ENCODE measurements around the gene KRTAP20-2. TPM values are rescaled to one million over a fixed set of nuclear protein-coding genes. Genes with fewer than 3 reads are reported as not detected.

KRTAP20-2 gene
- total RNA-seq, 3 donors from 2014 or later = not detected

DNA sequence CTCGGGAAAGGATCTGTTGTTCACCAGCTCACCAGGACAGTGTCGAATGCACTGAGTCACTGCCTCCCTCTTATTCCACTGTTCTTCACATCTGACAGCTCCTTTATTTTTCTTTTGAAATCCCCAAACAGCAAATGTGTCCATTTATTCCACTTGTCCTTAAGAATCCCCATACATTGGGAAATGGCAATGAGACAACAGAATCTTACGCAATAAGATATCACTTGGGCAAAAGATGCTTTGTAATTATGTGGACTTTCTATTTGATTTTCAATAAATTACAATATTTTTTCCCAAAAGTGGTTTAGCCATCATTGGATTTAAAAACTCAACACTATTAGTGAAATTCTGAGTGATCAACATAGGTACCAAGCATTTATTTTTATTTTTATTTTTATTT, 3.7 kb downstream of the KRTAP20-2 start:
- intact Hi-C loops (cut with DNase I, micrococcal nuclease) = no loop called here

GRCh38 chr21:30642564-30642963, 7.6 kb downstream of the KRTAP20-2 start, which contains the start of gene KRTAP20-3:
TSS of gene KRTAP20-3 (plus strand) at chr21:30642864.
- H3K9me3 ChIP-seq = peaks cover 52% of the 10 kb centered on the region
- no peak within 1 kb of the TSS for H3K4me3 ChIP-seq
- H3K4me1 ChIP-seq (ENCODE audit: low read depth) = no peaks in the 10 kb centered on the region
- TF ChIP-seq CTCF (IDR thresholded peaks at IDR 0.05) = no peak
- ATAC-seq = no peak
- H3K36me3 ChIP-seq (ENCODE audit: low read depth) = no peaks in the 10 kb centered on the region
- intact Hi-C loops (cut with DNase I, micrococcal nuclease) = no loop called here
- DNase-seq = no peak

More for the DNA sequence above, 3.7 kb downstream of the KRTAP20-2 start:
- no peaks in the 10 kb centered on the region for H3K4me1 ChIP-seq (ENCODE audit: low read depth)
- H3K36me3 ChIP-seq (ENCODE audit: low read depth) = no peaks in the 10 kb centered on the region
- ATAC-seq (no peak), DNase-seq (no peak)
- no peak for TF ChIP-seq CTCF (IDR thresholded peaks at IDR 0.05)
- no peak overlapping the region for H3K4me3 ChIP-seq
- H3K9me3 ChIP-seq = peaks cover 56% of the 10 kb centered on the region

GRCh38 chr21:30646904-30647414, 12.0 kb downstream of the KRTAP20-2 start:
- H3K9me3 ChIP-seq = peaks cover 58% of the 10 kb centered on the region
- no peaks in the 10 kb centered on the region for H3K4me1 ChIP-seq (ENCODE audit: low read depth)
- ATAC-seq (no peak), DNase-seq (no peak)
- no peak overlapping the region for H3K4me3 ChIP-seq
- intact Hi-C loops (cut with DNase I, micrococcal nuclease) = no loop called here
- no peaks in the 10 kb centered on the region for H3K36me3 ChIP-seq (ENCODE audit: low read depth)
- TF ChIP-seq CTCF (IDR thresholded peaks at IDR 0.05) = no peak

DNA sequence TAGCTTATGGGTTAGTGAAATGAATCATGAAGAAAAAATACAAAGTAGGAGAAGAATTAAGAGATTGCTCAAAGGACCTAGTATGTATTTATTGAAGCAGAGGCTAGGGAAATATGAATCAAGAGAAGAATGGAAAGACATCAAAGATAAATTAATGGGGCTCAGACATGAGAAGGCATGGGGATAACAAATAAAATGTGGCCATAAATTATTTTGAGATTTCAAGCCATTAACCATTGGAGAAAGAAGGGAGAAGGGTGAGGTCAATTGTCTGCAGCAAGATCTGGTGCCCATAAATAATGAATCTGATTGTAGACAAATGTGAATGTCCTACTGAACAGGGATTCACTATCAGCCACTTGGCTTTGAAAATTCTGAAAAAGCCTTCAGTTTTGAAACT, 17.9 kb downstream of the KRTAP20-2 start:
- no peak for DNase-seq
- no peaks in the 10 kb centered on the region for H3K4me1 ChIP-seq (ENCODE audit: low read depth)
- intact Hi-C loops (cut with DNase I, micrococcal nuclease) = no loop called here
- peaks cover 36% of the 10 kb centered on the region for H3K9me3 ChIP-seq
- no peak for TF ChIP-seq CTCF (IDR thresholded peaks at IDR 0.05)
- H3K36me3 ChIP-seq (ENCODE audit: low read depth) = no peaks in the 10 kb centered on the region
- no peak for ATAC-seq
- no peak overlapping the region for H3K4me3 ChIP-seq

DNA sequence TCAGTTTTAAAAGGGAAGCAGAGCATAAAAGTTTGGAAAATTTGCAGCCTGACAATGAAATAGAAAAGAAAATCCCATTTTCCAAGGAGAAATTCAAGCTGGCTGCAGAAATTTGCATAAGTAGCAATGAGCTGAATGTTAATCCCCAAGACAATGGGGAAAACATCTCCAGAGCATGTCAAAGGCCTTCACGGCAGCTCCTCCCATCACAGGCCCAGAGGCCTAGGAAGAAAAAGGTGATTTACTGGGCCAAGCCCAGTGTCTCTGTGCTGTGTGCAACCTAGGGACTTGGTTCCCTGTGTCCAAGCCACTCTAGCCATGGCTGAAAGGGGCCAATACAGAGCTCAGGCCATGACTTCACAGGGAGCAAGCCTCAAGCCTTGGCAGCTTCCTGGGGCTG, 33.8 kb downstream of the KRTAP20-2 start:
- ATAC-seq = no peak

More for the DNA sequence above, 33.8 kb downstream of the KRTAP20-2 start:
- intact Hi-C loops (cut with DNase I, micrococcal nuclease) = no loop called here
- no peak for DNase-seq
- TF ChIP-seq CTCF (IDR thresholded peaks at IDR 0.05) = no peak
- Histone ChIP-seq H3K9me3 (peaks cover 57% of the 10 kb centered on the region), H3K36me3 (ENCODE audit: low read depth) (no peaks in the 10 kb centered on the region), H3K4me1 (ENCODE audit: low read depth) (no peaks in the 10 kb centered on the region), H3K4me3 (no peak overlapping the region)
